ENCODE measurements around the gene STIP1. TPM values are rescaled to one million over a fixed set of nuclear protein-coding genes. Genes with fewer than 3 reads are reported as not detected.
A peak's percentile ranks its signal among the peaks of the same experiment; 100 is the strongest.

The STIP1 gene
- total RNA-seq, 2 experiments from 2014 or later, result 258 to 269 TPM

GRCh38 chr11:64207256-64208085 lies 21.5 kb downstream of the STIP1 start:
- Mint-ChIP-seq H3K27me3 (no peaks in the 10 kb centered on the region), H3K9me3 (no peaks in the 10 kb centered on the region), H3K4me3 (peak overlapping the region; percentile 86), H3K4me1 (peaks cover 60% of the 10 kb centered on the region), H3K27ac (peak overlapping the region; percentile 96), H3K36me3 (ENCODE audit: low read depth) (peaks cover 81% of the 10 kb centered on the region)
- CTCF ChIA-PET, result interaction anchor here (0.6 to 7.0 kb wide), 14 partner anchors 8 to 149 kb away, joined by 3 to 154 read pairs (median 8); partner anchors contain the start of genes BAD, CATSPERZ, DNAJC4 and ESRRA
- POLR2A ChIA-PET, result interaction anchor here (0.6 to 11.9 kb wide), 24 partner anchors 13 to 1326 kb away, joined by 3 to 275 read pairs (median 10); partner anchors contain the start of genes BAD, CATSPERZ, DNAJC4 and ESRRA
- peak; percentile 88 for DNase-seq

- H3K4me3 Mint-ChIP-seq, result peak overlapping the region; percentile 86
- peaks cover 61% of the 10 kb centered on the region for H3K4me1 Mint-ChIP-seq
- no peak for DNase-seq
- ChIA-PET CTCF (interaction anchor here (1.5 to 7.0 kb wide), 6 partner anchors 20 to 134 kb away, joined by 5 to 154 read pairs (median 25); partner anchors contain the start of genes CATSPERZ, DNAJC4, ESRRA and NUDT22), POLR2A (interaction anchor here (1.1 to 11.9 kb wide), 16 partner anchors 13 to 537 kb away, joined by 3 to 275 read pairs (median 20); partner anchors contain the start of genes BAD, CATSPERZ, DNAJC4 and ESRRA)
- H3K27me3 Mint-ChIP-seq, result no peaks in the 10 kb centered on the region
- H3K9me3 Mint-ChIP-seq, result no peaks in the 10 kb centered on the region
- H3K36me3 Mint-ChIP-seq (ENCODE audit: low read depth), result peaks cover 81% of the 10 kb centered on the region
- peak overlapping the region; percentile 96 for H3K27ac Mint-ChIP-seq
These were observed 22.3 kb downstream of the STIP1 start for GRCh38 chr11:64208086-64208795.

GRCh38 chr11:64208796-64209562 lies 23.0 kb downstream of the STIP1 start:
- ChIA-PET CTCF (interaction anchor here (5.4 to 7.0 kb wide), 2 partner anchors 23 to 94 kb away, joined by 71 to 154 read pairs; partner anchors contain the start of genes CATSPERZ, ESRRA and STIP1), POLR2A (interaction anchor here (1.1 to 11.9 kb wide), 10 partner anchors 12 to 343 kb away, joined by 3 to 275 read pairs (median 48); partner anchors contain the start of genes CATSPERZ, DNAJC4, ESRRA and FKBP2)
- no peaks in the 10 kb centered on the region for H3K27me3 Mint-ChIP-seq
- peak overlapping the region; percentile 96 for H3K27ac Mint-ChIP-seq
- H3K4me3 Mint-ChIP-seq, result peak overlapping the region; percentile 51
- no peaks in the 10 kb centered on the region for H3K9me3 Mint-ChIP-seq
- H3K36me3 Mint-ChIP-seq (ENCODE audit: low read depth), result peaks cover 77% of the 10 kb centered on the region
- peaks cover 58% of the 10 kb centered on the region for H3K4me1 Mint-ChIP-seq
- no peak for DNase-seq

GRCh38 chr11:64209563-64209843 lies 23.5 kb downstream of the STIP1 start:
- ChIA-PET CTCF (no interaction called here), POLR2A (interaction anchor here (1.2 to 11.9 kb wide), 4 partner anchors 11 to 61 kb away, joined by 3 to 275 read pairs (median 180); partner anchors contain the start of genes NUDT22, STIP1 and TRPT1)
- H3K9me3 Mint-ChIP-seq, result no peaks in the 10 kb centered on the region
- H3K4me1 Mint-ChIP-seq, result peaks cover 53% of the 10 kb centered on the region
- DNase-seq, result no peak
- no peak overlapping the region for H3K4me3 Mint-ChIP-seq
- H3K27me3 Mint-ChIP-seq, result no peaks in the 10 kb centered on the region
- peak overlapping the region; percentile 96 for H3K27ac Mint-ChIP-seq
- H3K36me3 Mint-ChIP-seq (ENCODE audit: low read depth), result peaks cover 74% of the 10 kb centered on the region

- no peak for DNase-seq
- Mint-ChIP-seq H3K4me1 (peaks cover 49% of the 10 kb centered on the region), H3K27ac (no peak overlapping the region), H3K9me3 (no peaks in the 10 kb centered on the region), H3K36me3 (ENCODE audit: low read depth) (peaks cover 77% of the 10 kb centered on the region), H3K4me3 (no peak overlapping the region), H3K27me3 (no peaks in the 10 kb centered on the region)
- CTCF ChIA-PET, result interaction anchor here (0.8 kb wide), 1 partner anchor 61 kb away, joined by 4 read pairs; no protein-coding TSS in a partner anchor
- POLR2A ChIA-PET, result interaction anchor here (0.5 to 11.9 kb wide), 6 partner anchors 10 to 91 kb away, joined by 3 to 275 read pairs (median 8); partner anchors contain the start of genes FKBP2, NUDT22, STIP1 and TRPT1
These were observed 24.5 kb downstream of the STIP1 start for GRCh38 chr11:64210301-64211020.

GRCh38 chr11:64211181-64211872 lies 25.4 kb downstream of the STIP1 start:
- DNase-seq, result no peak
- CTCF ChIA-PET, result interaction anchor here (0.8 kb wide), 1 partner anchor 15 kb away, joined by 3 read pairs; the partner anchor contains the start of genes NUDT22 and TRPT1
- Mint-ChIP-seq H3K36me3 (ENCODE audit: low read depth) (peaks cover 70% of the 10 kb centered on the region), H3K4me3 (no peak overlapping the region), H3K27ac (no peak overlapping the region), H3K27me3 (no peaks in the 10 kb centered on the region), H3K9me3 (no peaks in the 10 kb centered on the region), H3K4me1 (peaks cover 40% of the 10 kb centered on the region)
- POLR2A ChIA-PET, result interaction anchor here (1.3 to 11.9 kb wide), 5 partner anchors 9 to 59 kb away, joined by 3 to 275 read pairs (median 11); partner anchors contain the start of genes FKBP2, NUDT22, STIP1 and TRPT1

- Mint-ChIP-seq H3K27me3 (no peaks in the 10 kb centered on the region), H3K4me3 (no peak overlapping the region), H3K27ac (no peak overlapping the region), H3K9me3 (no peaks in the 10 kb centered on the region), H3K4me1 (peaks cover 13% of the 10 kb centered on the region), H3K36me3 (ENCODE audit: low read depth) (peaks cover 50% of the 10 kb centered on the region)
- POLR2A ChIA-PET, result interaction anchor here (14.6 kb wide), 1 partner anchor 9 kb away, joined by 275 read pairs; the partner anchor contains the start of gene FERMT3
- DNase-seq, result no peak
- CTCF ChIA-PET, result interaction anchor here (0.7 to 1.5 kb wide), 5 partner anchors 12 to 551 kb away, joined by 3 to 5 read pairs (median 4); partner anchors contain the start of gene STIP1
These were observed 30.9 kb downstream of the STIP1 start for GRCh38 chr11:64216879-64217278.

- no peak for DNase-seq
- H3K36me3 Mint-ChIP-seq (ENCODE audit: low read depth), result peaks cover 37% of the 10 kb centered on the region
- H3K27me3 Mint-ChIP-seq, result no peaks in the 10 kb centered on the region
- H3K9me3 Mint-ChIP-seq, result no peaks in the 10 kb centered on the region
- no peak overlapping the region for H3K27ac Mint-ChIP-seq
- CTCF ChIA-PET, result no interaction called here
- peaks cover 6% of the 10 kb centered on the region for H3K4me1 Mint-ChIP-seq
- no peak overlapping the region for H3K4me3 Mint-ChIP-seq
- POLR2A ChIA-PET, result interaction anchor here (1.1 to 14.6 kb wide), 2 partner anchors 11 to 15 kb away, joined by 4 to 275 read pairs; partner anchors contain the start of gene FERMT3
These were observed 32.8 kb downstream of the STIP1 start for GRCh38 chr11:64218628-64219353.

GRCh38 chr11:64219354-64219684 lies 33.3 kb downstream of the STIP1 start:
- ChIA-PET CTCF (no interaction called here), POLR2A (interaction anchor here (1.1 to 14.6 kb wide), 2 partner anchors 11 to 14 kb away, joined by 4 to 275 read pairs; partner anchors contain the start of gene FERMT3)
- no peaks in the 10 kb centered on the region for H3K27me3 Mint-ChIP-seq
- no peaks in the 10 kb centered on the region for H3K9me3 Mint-ChIP-seq
- H3K27ac Mint-ChIP-seq, result no peak overlapping the region
- H3K36me3 Mint-ChIP-seq (ENCODE audit: low read depth), result peaks cover 32% of the 10 kb centered on the region
- no peak overlapping the region for H3K4me3 Mint-ChIP-seq
- no peak for DNase-seq
- H3K4me1 Mint-ChIP-seq, result peaks cover 8% of the 10 kb centered on the region

GRCh38 chr11:64219755-64220154 lies 33.8 kb downstream of the STIP1 start:
- Mint-ChIP-seq H3K36me3 (ENCODE audit: low read depth) (peaks cover 32% of the 10 kb centered on the region), H3K27ac (no peak overlapping the region), H3K4me1 (peaks cover 10% of the 10 kb centered on the region), H3K27me3 (no peaks in the 10 kb centered on the region), H3K4me3 (no peak overlapping the region), H3K9me3 (no peaks in the 10 kb centered on the region)
- ChIA-PET CTCF (no interaction called here), POLR2A (interaction anchor here (14.6 kb wide), 1 partner anchor 12 kb away, joined by 275 read pairs; the partner anchor contains the start of gene FERMT3)
- no peak for DNase-seq

All from activated CD4-positive, alpha-beta memory T cell treated with anti-CD3 and anti-CD28 coated beads, Interleukin-2, amount 10 ng/mL, durations not matched to agents 7 days and 5 days (primary cell).